ENCODE measurements around the gene GYG2. TPM values are rescaled to one million over a fixed set of nuclear protein-coding genes. Genes with fewer than 3 reads are reported as not detected.

Gene GYG2
- total and polyA plus RNA-seq, 2 of the 13 experiments (the other 11 are each of a cell fraction or from before 2014, with no cell fraction given): 20.0 to 24.3 TPM

DNA sequence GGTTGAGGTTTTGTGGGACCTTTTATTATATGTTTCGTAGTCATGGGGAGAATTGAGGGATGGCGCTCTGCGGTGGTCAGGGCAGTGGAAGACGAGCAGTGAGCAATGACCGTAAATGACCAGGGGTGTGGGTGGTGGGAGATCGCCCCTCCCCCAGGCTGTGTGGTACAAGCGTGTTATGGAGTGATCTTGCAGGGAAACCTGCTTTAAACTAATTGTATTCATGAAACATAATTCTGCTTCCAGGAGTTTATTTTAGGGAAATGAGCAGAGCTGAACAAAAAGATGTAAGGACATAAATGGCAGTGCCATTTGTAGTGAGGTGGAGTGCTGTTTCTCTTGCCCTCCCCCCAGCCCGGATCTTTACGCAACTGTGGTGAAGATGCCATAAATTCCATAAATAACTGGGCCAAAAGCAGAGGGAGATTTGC lies 20.2 kb downstream of the GYG2 start (continued):
- TF ChIP-seq, protein P1, sequence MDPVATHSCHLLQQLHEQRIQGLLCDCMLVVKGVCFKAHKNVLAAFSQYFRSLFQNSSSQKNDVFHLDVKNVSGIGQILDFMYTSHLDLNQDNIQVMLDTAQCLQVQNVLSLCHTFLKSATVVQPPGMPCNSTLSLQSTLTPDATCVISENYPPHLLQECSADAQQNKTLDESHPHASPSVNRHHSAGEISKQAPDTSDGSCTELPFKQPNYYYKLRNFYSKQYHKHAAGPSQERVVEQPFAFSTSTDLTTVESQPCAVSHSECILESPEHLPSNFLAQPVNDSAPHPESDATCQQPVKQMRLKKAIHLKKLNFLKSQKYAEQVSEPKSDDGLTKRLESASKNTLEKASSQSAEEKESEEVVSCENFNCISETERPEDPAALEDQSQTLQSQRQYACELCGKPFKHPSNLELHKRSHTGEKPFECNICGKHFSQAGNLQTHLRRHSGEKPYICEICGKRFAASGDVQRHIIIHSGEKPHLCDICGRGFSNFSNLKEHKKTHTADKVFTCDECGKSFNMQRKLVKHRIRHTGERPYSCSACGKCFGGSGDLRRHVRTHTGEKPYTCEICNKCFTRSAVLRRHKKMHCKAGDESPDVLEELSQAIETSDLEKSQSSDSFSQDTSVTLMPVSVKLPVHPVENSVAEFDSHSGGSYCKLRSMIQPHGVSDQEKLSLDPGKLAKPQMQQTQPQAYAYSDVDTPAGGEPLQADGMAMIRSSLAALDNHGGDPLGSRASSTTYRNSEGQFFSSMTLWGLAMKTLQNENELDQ (CRISPR knock-in tag; IDR thresholded peaks at IDR 0.05; ENCODE audit: borderline replicate concordance): no peak
- TF ChIP-seq HNRNPUL1 (IDR thresholded peaks at IDR 0.05; ENCODE audit: low read depth, low read length) (no peak), ZBTB26 (CRISPR knock-in tag; IDR thresholded peaks at IDR 0.05; ENCODE audit: borderline replicate concordance) (no peak), E2F2 (CRISPR knock-in tag; IDR thresholded peaks at IDR 0.05; ENCODE audit: borderline replicate concordance) (no peak), CEBPG (CRISPR knock-in tag; IDR thresholded peaks at IDR 0.05) (peak; percentile 43; the same call in 1 of the 2 replicates), TIGD3 (CRISPR knock-in tag; IDR thresholded peaks at IDR 0.05; ENCODE audit: borderline replicate concordance) (no peak)
- TF ChIP-seq, protein P2, sequence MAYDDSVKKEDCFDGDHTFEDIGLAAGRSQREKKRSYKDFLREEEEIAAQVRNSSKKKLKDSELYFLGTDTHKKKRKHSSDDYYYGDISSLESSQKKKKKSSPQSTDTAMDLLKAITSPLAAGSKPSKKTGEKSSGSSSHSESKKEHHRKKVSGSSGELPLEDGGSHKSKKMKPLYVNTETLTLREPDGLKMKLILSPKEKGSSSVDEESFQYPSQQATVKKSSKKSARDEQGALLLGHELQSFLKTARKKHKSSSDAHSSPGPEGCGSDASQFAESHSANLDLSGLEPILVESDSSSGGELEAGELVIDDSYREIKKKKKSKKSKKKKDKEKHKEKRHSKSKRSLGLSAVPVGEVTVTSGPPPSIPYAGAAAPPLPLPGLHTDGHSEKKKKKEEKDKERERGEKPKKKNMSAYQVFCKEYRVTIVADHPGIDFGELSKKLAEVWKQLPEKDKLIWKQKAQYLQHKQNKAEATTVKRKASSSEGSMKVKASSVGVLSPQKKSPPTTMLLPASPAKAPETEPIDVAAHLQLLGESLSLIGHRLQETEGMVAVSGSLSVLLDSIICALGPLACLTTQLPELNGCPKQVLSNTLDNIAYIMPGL (CRISPR knock-in tag; IDR thresholded peaks at IDR 0.05; ENCODE audit: borderline replicate concordance in 1 of 2, low read depth in 1 of 2): no peak
- TF ChIP-seq, protein P3, sequence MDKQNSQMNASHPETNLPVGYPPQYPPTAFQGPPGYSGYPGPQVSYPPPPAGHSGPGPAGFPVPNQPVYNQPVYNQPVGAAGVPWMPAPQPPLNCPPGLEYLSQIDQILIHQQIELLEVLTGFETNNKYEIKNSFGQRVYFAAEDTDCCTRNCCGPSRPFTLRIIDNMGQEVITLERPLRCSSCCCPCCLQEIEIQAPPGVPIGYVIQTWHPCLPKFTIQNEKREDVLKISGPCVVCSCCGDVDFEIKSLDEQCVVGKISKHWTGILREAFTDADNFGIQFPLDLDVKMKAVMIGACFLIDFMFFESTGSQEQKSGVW (CRISPR knock-in tag; IDR thresholded peaks at IDR 0.05; ENCODE audit: borderline replicate concordance): no peak
